Small intestine (tissue), 16 donors: ENCODE results near the gene CUL2. TPM values are rescaled to one million over a fixed set of nuclear protein-coding genes. Genes with fewer than 3 reads are reported as not detected.
A peak's percentile ranks its signal among the peaks of the same experiment; 100 is the strongest.

Source experiments
- DNase-seq, 2 donors: peaks; one replicate each; pipeline versions ENCODE4 v3.0.0 to v3.0.0-alpha.2; 2013
- FAIRE-seq: peaks from 2 replicates; lab custom pipeline; 2012; peaks lifted over from hg19 to GRCh38; lab: Jason Lieb, UNC
- H3K27ac ChIP-seq, 3 donors: one replicate each; pipeline ENCODE4 v1.5.1; 2013; ENCODE audit warnings: low read length in 2 of 3, mild to moderate bottlenecking in 2 of 3, control low read depth in 1 of 3, inconsistent platforms in 1 of 3, low read depth in 1 of 3, moderate library complexity in 1 of 3
- H3K27me3 ChIP-seq, 3 donors: one replicate each; pipeline ENCODE4 v1.6.1; 2013; ENCODE audit warnings: low read length in 3 of 3, inconsistent platforms in 1 of 3; ENCODE audit not compliant: control insufficient read depth in 3 of 3, insufficient read depth in 3 of 3
- H3K36me3 ChIP-seq, 3 donors: one replicate each; pipeline ENCODE4 v1.6.1; 2013; ENCODE audit warnings: low read length in 3 of 3, inconsistent platforms in 1 of 3, low read depth in 1 of 3, mild to moderate bottlenecking in 1 of 3, moderate library complexity in 1 of 3; ENCODE audit not compliant: control insufficient read depth in 3 of 3, insufficient read depth in 2 of 3
- H3K4me1 ChIP-seq, 3 donors: one replicate each; pipeline ENCODE4 v1.6.1; 2013; ENCODE audit warnings: low read length in 2 of 3, inconsistent platforms in 1 of 3, low read depth in 1 of 3, mild to moderate bottlenecking in 1 of 3, moderate library complexity in 1 of 3; ENCODE audit not compliant: control insufficient read depth in 3 of 3, insufficient read depth in 2 of 3
- H3K4me3 ChIP-seq, 3 donors: one replicate each; pipeline ENCODE4 v1.5.1; 2013; ENCODE audit warnings: low read length in 3 of 3, control low read depth in 1 of 3, inconsistent platforms in 1 of 3, low read depth in 1 of 3, mild to moderate bottlenecking in 1 of 3, moderate library complexity in 1 of 3
- H3K9me3 ChIP-seq, 2 donors: one replicate each; pipeline ENCODE4 v1.6.1; 2013; ENCODE audit warnings: low read depth in 1 of 2, low read length in 1 of 2; ENCODE audit not compliant: control insufficient read depth in 2 of 2, insufficient read depth in 1 of 2
- WGBS, 3 donors: extraction: QIAGEN DNeasy Blood & Tissue Kit; methylation state at CpG; one replicate each; pipeline ENCODE4 v1.1.7; 2013; 5-methylcytosine and 5-hydroxymethylcytosine counted together
- long read RNA-seq, 10 donors: transcript quantifications; one replicate each; lab custom pipeline, GENCODE V29; 2026
- polyA plus RNA-seq, 4 donors: library from polyadenylated mRNA; stranded (reverse) in 3 of 4; unstranded in 1 of 4; fragments of 200-250 nt in 3 of 4; fragments of 120-200 nt in 1 of 4; gene quantifications; one replicate each; pipeline versions ENCODE4 v1.2.1 to v1.2.3, GENCODE V29; 2013
- donor health status: healthy with polysubstance abuse.
- donor health status: control.
- donor health status: control.
- donor health status: Bipolar disorder and iron deficiency.
- donor health status: healthy.

The CUL2 gene
- polyA plus RNA-seq, result 10 to 100 TPM in 3 of 4 donors, 1 to 10 TPM in 1; 9.2 to 32.0 (median 12.7) TPM
- long read RNA-seq, donor 1, full-length matches to known transcripts, result 7 of 7 reads
- long read RNA-seq, donor 1, partial matches to known transcripts, result 0 of 7 reads
- long read RNA-seq, donor 1, other reads (novel, unspliced or antisense), result 0 of 7 reads
- long read RNA-seq, donor 2, full-length matches to known transcripts, result 4 of 4 reads
- long read RNA-seq, donor 2, partial matches to known transcripts, result 0 of 4 reads
- long read RNA-seq, donor 2, other reads (novel, unspliced or antisense), result 0 of 4 reads
- long read RNA-seq, donor 3, full-length matches to known transcripts, result 1 of 1 reads
- long read RNA-seq, donor 3, partial matches to known transcripts, result 0 of 1 reads
- long read RNA-seq, donor 3, other reads (novel, unspliced or antisense), result 0 of 1 reads
- long read RNA-seq, donor 4, result 0 reads
- long read RNA-seq, donor 5, result 0 reads
- long read RNA-seq, donor 6, full-length matches to known transcripts, result 3 of 3 reads
- long read RNA-seq, donor 6, partial matches to known transcripts, result 0 of 3 reads
- long read RNA-seq, donor 6, other reads (novel, unspliced or antisense), result 0 of 3 reads
- long read RNA-seq, donor 7, result 0 reads
- long read RNA-seq, donor 8, result 0 reads
- long read RNA-seq, donor 9, full-length matches to known transcripts, result 1 of 1 reads
- long read RNA-seq, donor 9, partial matches to known transcripts, result 0 of 1 reads
- long read RNA-seq, donor 9, other reads (novel, unspliced or antisense), result 0 of 1 reads
- long read RNA-seq, donor 10, full-length matches to known transcripts, result 4 of 4 reads
- long read RNA-seq, donor 10, partial matches to known transcripts, result 0 of 4 reads
- long read RNA-seq, donor 10, other reads (novel, unspliced or antisense), result 0 of 4 reads

- H3K27me3 ChIP-seq, result no peaks in the 10 kb centered on the region
- H3K9me3 ChIP-seq, result peaks cover 0 to 6% of the 10 kb centered on the region in 2 donors
- no peak for FAIRE-seq
- peak; percentile 92 to 98 for DNase-seq
- H3K4me3 ChIP-seq, result peak within 1 kb of the TSS; percentile 87 to 99 (median 95)
- H3K4me1 ChIP-seq, result peaks cover 0 to 5% (median 4%) of the 10 kb centered on the region in 3 donors
- WGBS, 3 donors, result 0 to 1% (median 0%) methylated on average over 26 to 59 of the region's 59 CpGs
- peak within 1 kb of the TSS; percentile 81 to 94 (median 89) for H3K27ac ChIP-seq
- H3K36me3 ChIP-seq, result peaks cover 0 to 2% (median 0%) of the 10 kb centered on the region in 3 donors
Measured at GRCh38 chr10:35090162-35090954, at the start of gene CUL2. Gene CUL2, minus strand, starts transcription at chr10:35090341. Its CDS starts 19,024 bp downstream, at chr10:35071317.

- Histone ChIP-seq H3K27me3 (no peaks in the 10 kb centered on the region), H3K4me1 (peaks cover 0 to 2% (median 0%) of the 10 kb centered on the region in 3 donors), H3K9me3 (no peaks in the 10 kb centered on the region), H3K27ac (peak overlapping the region in 1 of 3 donors; percentile 13), H3K4me3 (no peak overlapping the region), H3K36me3 (no peaks in the 10 kb centered on the region)
- no peak for DNase-seq
- FAIRE-seq, result no peak
- 67 to 84% (median 82%) methylated on average over 4 of the region's 4 CpGs for WGBS, 3 donors
Measured at GRCh38 chr10:35136263-35136815, 46.2 kb upstream of the CUL2 start.

DNA sequence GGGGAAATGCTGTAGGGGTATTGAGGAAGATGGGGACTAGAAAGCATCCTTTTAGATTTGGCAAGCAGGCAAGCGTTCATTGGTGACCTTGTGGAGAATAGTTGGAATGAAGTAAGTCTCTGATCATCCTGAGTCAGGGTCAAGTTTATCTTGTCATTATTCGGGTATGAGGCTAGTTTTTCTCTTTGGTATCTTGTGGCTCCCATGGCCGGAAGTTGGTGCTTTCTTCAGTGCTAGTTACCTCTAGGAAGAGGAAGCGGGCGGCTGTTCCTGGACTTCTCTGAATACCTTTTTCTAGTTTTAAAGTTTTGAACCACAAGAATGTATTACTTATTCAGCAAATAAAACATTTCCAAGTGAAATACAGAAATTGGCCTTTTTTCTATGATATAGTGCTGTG, 45.7 kb upstream of the CUL2 start:
- no peaks in the 10 kb centered on the region for H3K27me3 ChIP-seq
- WGBS, 3 donors, result 72 to 84% (median 72%) methylated on average over 5 of the region's 5 CpGs
- no peaks in the 10 kb centered on the region for H3K4me1 ChIP-seq
- H3K4me3 ChIP-seq, result no peak overlapping the region
- no peak for FAIRE-seq
- no peaks in the 10 kb centered on the region for H3K9me3 ChIP-seq
- no peak overlapping the region for H3K27ac ChIP-seq
- peak in 1 of 2 donors; percentile 53 for DNase-seq
- H3K36me3 ChIP-seq, result no peaks in the 10 kb centered on the region

GRCh38 chr10:35133586-35133985, 43.4 kb upstream of the CUL2 start:
- no peaks in the 10 kb centered on the region for H3K9me3 ChIP-seq
- 40 to 100% (median 88%) methylated on average over 1 of the region's 1 CpG for WGBS, 3 donors
- no peak overlapping the region for H3K4me3 ChIP-seq
- no peaks in the 10 kb centered on the region for H3K4me1 ChIP-seq
- no peak for DNase-seq
- FAIRE-seq, result no peak
- no peaks in the 10 kb centered on the region for H3K36me3 ChIP-seq
- H3K27me3 ChIP-seq, result no peaks in the 10 kb centered on the region
- H3K27ac ChIP-seq, result no peak overlapping the region

- WGBS, 3 donors, result 72 to 85% (median 73%) methylated on average over 2 of the region's 2 CpGs
- Histone ChIP-seq H3K9me3 (no peaks in the 10 kb centered on the region), H3K27me3 (no peaks in the 10 kb centered on the region), H3K36me3 (no peaks in the 10 kb centered on the region), H3K4me1 (peaks cover 0 to 2% (median 0%) of the 10 kb centered on the region in 3 donors), H3K27ac (no peak overlapping the region), H3K4me3 (no peak overlapping the region)
- DNase-seq, result no peak
- no peak for FAIRE-seq
Measured at GRCh38 chr10:35132727-35133126, 42.6 kb upstream of the CUL2 start.

- FAIRE-seq, result no peak
Measured at GRCh38 chr10:35130663-35131062, 40.5 kb upstream of the CUL2 start.

GRCh38 chr10:35129185-35129674, 39.1 kb upstream of the CUL2 start:
- no peak for FAIRE-seq
- 91 to 95% (median 94%) methylated on average over 1 of the region's 1 CpG for WGBS, 3 donors
- no peak overlapping the region for H3K27ac ChIP-seq

More at GRCh38 chr10:35130663-35131062, 40.5 kb upstream of the CUL2 start:
- no peaks in the 10 kb centered on the region for H3K9me3 ChIP-seq
- H3K4me3 ChIP-seq, result no peak overlapping the region
- peak overlapping the region in 1 of 3 donors; percentile 3 for H3K27ac ChIP-seq
- 45 to 57% (median 46%) methylated on average over 4 of the region's 4 CpGs for WGBS, 3 donors
- peaks cover 0 to 4% (median 2%) of the 10 kb centered on the region in 3 donors for H3K4me1 ChIP-seq
- no peaks in the 10 kb centered on the region for H3K36me3 ChIP-seq
- DNase-seq, result no peak
- no peaks in the 10 kb centered on the region for H3K27me3 ChIP-seq

More at GRCh38 chr10:35129185-35129674, 39.1 kb upstream of the CUL2 start:
- no peak for DNase-seq
- H3K4me1 ChIP-seq, result peaks cover 0 to 4% (median 2%) of the 10 kb centered on the region in 3 donors
- no peak overlapping the region for H3K4me3 ChIP-seq
- H3K9me3 ChIP-seq, result no peaks in the 10 kb centered on the region
- H3K36me3 ChIP-seq, result no peaks in the 10 kb centered on the region
- H3K27me3 ChIP-seq, result no peaks in the 10 kb centered on the region
